HepG2 (cell line): ENCODE results near the gene FRMD8. TPM values are rescaled to one million over a fixed set of nuclear protein-coding genes. Genes with fewer than 3 reads are reported as not detected.
A peak's percentile ranks its signal among the peaks of the same experiment; 100 is the strongest.

Experiments
- AGO1 ChIP-seq: fragments of 200-400 bp; formaldehyde crosslinking; IDR thresholded peaks from 2 replicates; pipeline ENCODE4 v1.6.1; 2017; ENCODE audit warnings: mild to moderate bottlenecking, low read depth, low read length, moderate library complexity; ENCODE audit not compliant: poor library complexity, severe bottlenecking
- ARID3A ChIP-seq: IDR thresholded peaks from 2 replicates; pipeline ENCODE4 v1.6.1; 2012; ENCODE audit warnings: low read depth, low read length, improper control_type of control experiment
- ARID5B ChIP-seq: IDR thresholded peaks from 2 replicates; pipeline ENCODE4 v1.4.0; 2020; ENCODE audit warnings: mild to moderate bottlenecking, missing genetic modification reagents
- CBX5 ChIP-seq: sonication (generic); formaldehyde crosslinking; IDR thresholded peaks from 2 replicates; pipeline ENCODE4 v1.4.0; 2020; ENCODE audit warnings: missing genetic modification reagents, borderline replicate concordance
- CEBPG ChIP-seq: IDR thresholded peaks from 2 replicates; pipeline ENCODE4 v1.6.1; 2016
- FOSL2 ChIP-seq: sonication (generic); formaldehyde crosslinking; IDR thresholded peaks from 2 replicates; pipeline ENCODE4 v1.4.0; 2020; ENCODE audit warnings: missing genetic modification reagents
- HNRNPLL ChIP-seq: fragments of 200-400 bp; formaldehyde crosslinking; IDR thresholded peaks from 2 replicates; pipeline ENCODE4 v1.6.1; 2017; ENCODE audit warnings: mild to moderate bottlenecking, low read depth, low read length; ENCODE audit not compliant: poor library complexity, severe bottlenecking
- KDM2A ChIP-seq: sonication (generic); formaldehyde crosslinking; IDR thresholded peaks from 2 replicates; pipeline ENCODE4 v1.4.0; 2020; ENCODE audit warnings: low read depth, missing genetic modification reagents, borderline replicate concordance
- NR1H2 ChIP-seq: sonication (generic); formaldehyde crosslinking; IDR thresholded peaks from 2 replicates; pipeline ENCODE4 v1.8.1; 2022; ENCODE audit warnings: low read depth, missing genetic modification reagents, borderline replicate concordance
- SALL1 ChIP-seq: sonication (generic); formaldehyde crosslinking; IDR thresholded peaks from 2 replicates; pipeline ENCODE4 v1.8.0; 2022; ENCODE audit warnings: mild to moderate bottlenecking, missing genetic modification reagents
- STAG1 ChIP-seq: sonication (generic); formaldehyde crosslinking; IDR thresholded peaks from 2 replicates; pipeline ENCODE4 v1.4.0; 2020; ENCODE audit warnings: missing genetic modification reagents
- TBX3 ChIP-seq: fragments of 450-650 bp; IDR thresholded peaks from 2 replicates; pipeline ENCODE4 v1.6.1; 2017; ENCODE audit warnings: antibody characterized with exemption, mild to moderate bottlenecking, inconsistent platforms, borderline replicate concordance
- TGIF2 ChIP-seq: IDR thresholded peaks from 2 replicates; pipeline ENCODE4 v1.6.1; 2016; ENCODE audit warnings: control low read depth, missing compliant biosample characterization
- THAP7 ChIP-seq: sonication (generic); formaldehyde crosslinking; IDR thresholded peaks from 2 replicates; pipeline ENCODE4 v1.8.1; 2023; ENCODE audit warnings: mild to moderate bottlenecking, missing genetic modification reagents
- ZBTB26 ChIP-seq: IDR thresholded peaks from 2 replicates; pipeline ENCODE4 v1.6.1; 2016; ENCODE audit warnings: missing compliant biosample characterization, missing genetic modification reagents, borderline replicate concordance
- ZBTB42 ChIP-seq: sonication (generic); formaldehyde crosslinking; IDR thresholded peaks from 2 replicates; pipeline ENCODE4 v1.5.0; 2020; ENCODE audit warnings: mild to moderate bottlenecking, missing genetic modification reagents
- ZMYM4 ChIP-seq: sonication (generic); formaldehyde crosslinking; IDR thresholded peaks from 2 replicates; pipeline ENCODE4 v1.8.1; 2023; ENCODE audit warnings: mild to moderate bottlenecking, missing genetic modification reagents
- ZNF138 ChIP-seq: sonication (generic); formaldehyde crosslinking; IDR thresholded peaks from 2 replicates; pipeline ENCODE4 v1.5.0; 2020; ENCODE audit warnings: mild to moderate bottlenecking, low read depth, missing genetic modification reagents
- ZNF205 ChIP-seq: IDR thresholded peaks from 2 replicates; pipeline ENCODE4 v1.6.1; 2018; ENCODE audit warnings: missing biosample characterization, missing genetic modification reagents
- ZNF414 ChIP-seq: sonication (generic); formaldehyde crosslinking; IDR thresholded peaks from 2 replicates; pipeline ENCODE4 v1.5.0; 2020; ENCODE audit warnings: missing genetic modification reagents
- ZNF761 ChIP-seq: sonication (generic); formaldehyde crosslinking; conservative IDR thresholded peaks from 2 replicates; pipeline ENCODE4 v1.4.0; 2020; ENCODE audit warnings: mild to moderate bottlenecking, missing genetic modification reagents
- ZNF878 ChIP-seq: sonication (generic); formaldehyde crosslinking; IDR thresholded peaks from 2 replicates; pipeline ENCODE4 v1.8.1; 2023; ENCODE audit warnings: mild to moderate bottlenecking, missing genetic modification reagents, moderate library complexity
- polyA plus RNA-seq, 8 experiments: library from polyadenylated mRNA; depleted of rRNA in 3 of 8; stranded (reverse) in 7 of 8; unstranded in 1 of 8; fragments of >200 nt; fragmentation: Illumina TruSeq in 4 of 8; extraction: Trizol in 4 of 8; gene quantifications; 2 replicates each; pipeline versions ENCODE4 v1.2.1 to v1.2.3, GENCODE V29; 2011 to 2016; ENCODE audit warnings: low read depth in 4 of 8, missing spikeins in 1 of 8, mixed read lengths in 1 of 8; ENCODE audit not compliant: insufficient read depth in 1 of 8
- total RNA-seq, 5 experiments: library from RNA; depleted of rRNA; stranded (reverse); fragments of >200 nt; fragmentation: Illumina TruSeq; extraction: Trizol; gene quantifications; 2 replicates each; pipeline ENCODE4 v1.2.3, GENCODE V29; 2016; ENCODE audit warnings: low read depth in 1 of 5

Gene FRMD8
- total and polyA plus RNA-seq, 2 of the 13 experiments (the other 11 are each of a cell fraction or from before 2014, with no cell fraction given), result 5.8 to 20.6 TPM

- TF ChIP-seq AGO1 (peak; percentile 89), ZMYM4 (0 out of 2 replicates have a peak, but pooled peaks have one; percentile 16), CEBPG (CRISPR knock-in tag) (no peak), STAG1 (CRISPR knock-in tag) (peak; percentile 96), TBX3 (0 out of 2 replicates have a peak, but pooled peaks have one; percentile 4), ZNF878 (CRISPR knock-in tag) (0 out of 2 replicates have a peak, but pooled peaks have one; percentile 51), NR1H2 (CRISPR knock-in tag) (no peak), ZNF761 (CRISPR knock-in tag) (no peak), ZBTB42 (CRISPR knock-in tag) (no peak), SALL1 (CRISPR knock-in tag) (peak; percentile 64; the same call in 1 of the 2 replicates), HNRNPLL (peak; percentile 60), KDM2A (CRISPR knock-in tag) (peak; percentile 77), ZNF205 (peak; percentile 98), FOSL2 (CRISPR knock-in tag) (peak; percentile 52), THAP7 (CRISPR knock-in tag) (0 out of 2 replicates have a peak, but pooled peaks have one; percentile 22), ZBTB26 (CRISPR knock-in tag) (peak; percentile 41; the same call in 1 of the 2 replicates), ZNF414 (CRISPR knock-in tag) (peak; percentile 68; the same call in 1 of the 2 replicates), CBX5 (peak; percentile 62; the same call in 1 of the 2 replicates), TGIF2 (CRISPR knock-in tag) (peak; percentile 82; the same call in 1 of the 2 replicates), ZNF138 (CRISPR knock-in tag) (0 out of 2 replicates have a peak, but pooled peaks have one; percentile 70), ARID5B (CRISPR knock-in tag) (peak; percentile 60; the same call in 1 of the 2 replicates), ARID3A (no peak)
Measured at GRCh38 chr11:65416341-65416824, 29.9 kb downstream of the FRMD8 start (continued).
